Activated naive CD4-positive, alpha-beta T cell treated with anti-CD3 and anti-CD28 coated beads for 36 hours (primary cell): Measurements from ENCODE around the gene NOMO2. TPM values are rescaled to one million over a fixed set of nuclear protein-coding genes. Genes with fewer than 3 reads are reported as not detected.
"Not testable (repeated sequence)": the region's sequence is repeated elsewhere in the genome, so short reads cannot be mapped to it uniquely, and the experiment has no call there.

Source experiments
- CTCF ChIA-PET: fragments of 350-600 bp; sonication (Branson Sonifier 250); formaldehyde crosslinking; loops from one replicate; lab custom pipeline; 2021; ENCODE audit warnings: antibody characterized with exemption; lab: Charles Lee
- DNase-seq: peaks from one replicate; pipeline ENCODE4 v3.0.0-alpha.2; 2020
- H3K27ac Mint-ChIP-seq: one replicate; pipeline ENCODE4 v1.8.0; 2021; ENCODE audit warnings: mild to moderate bottlenecking, mixed read lengths
- H3K27me3 Mint-ChIP-seq: one replicate; pipeline ENCODE4 v1.8.0; 2021; ENCODE audit warnings: low read depth, mixed read lengths
- H3K36me3 Mint-ChIP-seq: one replicate; pipeline ENCODE4 v1.8.0; 2021; ENCODE audit warnings: low read depth, mixed read lengths
- H3K4me1 Mint-ChIP-seq: one replicate; pipeline ENCODE4 v1.8.0; 2021; ENCODE audit warnings: low read depth, mixed read lengths
- H3K4me3 Mint-ChIP-seq: one replicate; pipeline ENCODE4 v1.8.0; 2021; ENCODE audit warnings: mild to moderate bottlenecking, moderate library complexity, mixed read lengths
- H3K9me3 Mint-ChIP-seq: one replicate; pipeline ENCODE4 v1.8.0; 2021; ENCODE audit warnings: mixed read lengths
- intact Hi-C: fragments of 100-400 bp; cut with micrococcal nuclease; formaldehyde crosslinking; loops from one replicate; pipeline ENCODE4 v1.15.1; 2023
- total RNA-seq, 2 experiments: library from RNA; stranded (reverse); gene quantifications; one replicate each; pipeline ENCODE4 v1.2.3, GENCODE V29; 2021

The NOMO2 gene
- total RNA-seq, 2 experiments from 2014 or later, result 54.6 to 72.9 TPM

DNA sequence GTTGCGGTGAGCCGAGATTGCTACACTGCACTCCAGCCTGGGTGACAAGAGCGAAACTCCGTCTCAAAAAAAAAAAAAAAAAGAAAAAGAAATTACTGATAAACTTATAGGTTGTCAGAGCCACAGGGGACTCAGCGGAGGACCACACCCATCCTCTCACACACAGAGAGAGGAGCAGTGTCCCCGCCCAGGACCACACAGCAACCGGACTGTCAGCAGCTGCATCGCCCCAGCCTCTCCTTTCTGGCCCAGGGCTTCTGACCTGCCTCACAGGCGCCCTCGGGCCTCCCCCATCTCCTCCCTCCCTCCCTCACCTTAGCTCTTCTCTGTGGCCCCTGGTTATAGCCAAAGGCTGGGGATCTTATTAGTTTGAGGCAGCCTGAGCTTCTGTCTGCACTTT lies 27.9 kb upstream of the NOMO2 start:
- H3K4me3 Mint-ChIP-seq, H3K27me3 Mint-ChIP-seq, H3K27ac Mint-ChIP-seq: not testable (repeated sequence)

DNA sequence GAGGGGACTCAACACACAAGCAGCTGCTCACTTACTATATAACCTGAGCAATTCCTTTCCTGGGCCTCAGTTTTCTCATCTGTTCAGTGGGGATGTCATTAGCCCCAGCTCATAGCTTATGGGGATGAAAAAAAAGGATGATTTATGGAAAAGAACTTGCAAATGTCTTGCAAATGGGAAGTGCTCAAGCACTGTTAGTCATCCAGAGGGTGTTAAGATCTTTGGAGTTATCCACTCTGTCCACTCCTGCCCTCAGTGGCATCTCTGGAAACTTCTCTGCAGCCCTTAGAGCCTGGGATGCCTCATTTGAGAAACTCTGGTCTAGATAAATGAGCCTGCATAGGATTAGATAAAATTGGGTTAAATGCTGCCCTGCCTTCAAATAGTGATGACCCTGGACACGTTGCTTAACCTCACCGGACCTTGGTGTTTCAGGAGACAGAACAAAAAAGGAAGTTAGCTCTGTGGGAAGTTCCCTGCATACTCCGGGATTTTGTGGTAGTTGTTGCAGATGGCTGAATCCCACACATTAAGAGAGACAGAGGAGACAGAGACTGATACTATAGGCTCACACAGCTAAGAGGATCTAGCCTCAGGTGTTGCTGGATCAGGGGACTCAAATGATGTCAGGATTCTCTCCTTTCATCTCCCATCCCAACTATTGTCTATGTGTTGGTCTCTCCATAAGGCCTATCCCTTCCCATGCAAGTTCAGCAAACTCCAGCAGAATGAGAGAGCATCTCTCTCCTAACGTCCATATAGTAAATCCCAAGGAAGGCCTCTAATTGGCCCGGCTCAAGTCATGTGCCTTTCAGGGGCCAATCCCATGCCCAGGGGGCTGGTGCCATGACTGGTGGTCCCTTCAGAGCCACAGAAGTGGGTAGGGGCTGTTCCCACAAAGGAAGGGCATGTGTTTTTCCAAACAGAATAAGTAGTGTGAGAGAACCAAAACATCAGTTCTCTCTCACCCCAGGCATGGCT lies 25.0 kb upstream of the NOMO2 start:
- H3K27ac Mint-ChIP-seq, DNase-seq, H3K4me1 Mint-ChIP-seq, H3K4me3 Mint-ChIP-seq, H3K36me3 Mint-ChIP-seq, H3K9me3 Mint-ChIP-seq, H3K27me3 Mint-ChIP-seq, CTCF ChIA-PET, intact Hi-C loops: not testable (repeated sequence)

More for the DNA sequence above, 27.9 kb upstream of the NOMO2 start:
- CTCF ChIA-PET, intact Hi-C loops, DNase-seq, H3K9me3 Mint-ChIP-seq, H3K4me1 Mint-ChIP-seq, H3K36me3 Mint-ChIP-seq: not testable (repeated sequence)

DNA sequence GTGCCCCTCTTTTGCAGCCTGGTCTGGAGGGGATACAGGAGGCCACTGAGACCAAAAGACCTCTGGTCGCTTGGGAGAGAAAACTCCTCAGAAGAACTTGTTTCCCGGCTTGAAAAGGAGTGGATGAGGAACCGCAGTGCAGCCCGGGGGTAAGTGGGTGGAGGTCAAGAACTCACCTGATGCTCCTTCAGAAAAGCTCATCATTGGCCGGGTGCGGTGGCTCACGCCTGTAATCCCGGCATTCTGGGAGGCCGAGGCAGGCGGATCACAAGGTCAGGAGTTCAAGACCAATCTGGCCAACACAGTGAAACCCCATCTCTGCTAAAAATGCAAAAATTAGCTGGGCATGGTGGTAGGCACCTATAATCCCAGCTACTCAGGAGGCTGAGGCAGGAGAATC lies 23.9 kb upstream of the NOMO2 start:
- DNase-seq, H3K4me1 Mint-ChIP-seq, H3K27me3 Mint-ChIP-seq, H3K36me3 Mint-ChIP-seq, CTCF ChIA-PET, intact Hi-C loops, H3K27ac Mint-ChIP-seq, H3K4me3 Mint-ChIP-seq, H3K9me3 Mint-ChIP-seq: not testable (repeated sequence)

DNA sequence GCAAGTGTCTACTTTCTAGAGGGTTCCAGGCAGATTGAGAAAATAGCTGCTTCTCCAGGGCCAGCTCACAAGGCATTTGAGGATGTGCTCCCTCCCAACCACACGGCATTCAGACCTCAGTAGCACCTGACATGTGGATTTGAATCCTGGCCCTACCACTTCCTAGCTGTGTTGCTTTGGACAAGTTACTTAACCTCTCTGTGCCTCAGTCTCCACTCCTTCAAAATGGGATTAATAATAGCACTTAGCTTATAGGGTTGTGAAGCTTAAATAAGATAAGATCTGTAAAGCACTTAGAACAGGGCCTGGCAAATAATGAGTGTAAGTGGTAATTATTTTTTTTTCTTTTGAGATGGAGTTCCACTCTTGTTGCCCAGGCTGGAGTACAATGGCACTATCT lies 21.0 kb upstream of the NOMO2 start:
- no peaks in the 10 kb centered on the region for H3K27me3 Mint-ChIP-seq
- intact Hi-C loops, result no loop called here
- H3K27ac Mint-ChIP-seq, result no peak overlapping the region
- CTCF ChIA-PET, result no interaction called here
- no peak for DNase-seq
- no peaks in the 10 kb centered on the region for H3K4me1 Mint-ChIP-seq
- H3K36me3 Mint-ChIP-seq, result no peaks in the 10 kb centered on the region
- H3K9me3 Mint-ChIP-seq, result no peaks in the 10 kb centered on the region
- H3K4me3 Mint-ChIP-seq, result no peak overlapping the region

DNA sequence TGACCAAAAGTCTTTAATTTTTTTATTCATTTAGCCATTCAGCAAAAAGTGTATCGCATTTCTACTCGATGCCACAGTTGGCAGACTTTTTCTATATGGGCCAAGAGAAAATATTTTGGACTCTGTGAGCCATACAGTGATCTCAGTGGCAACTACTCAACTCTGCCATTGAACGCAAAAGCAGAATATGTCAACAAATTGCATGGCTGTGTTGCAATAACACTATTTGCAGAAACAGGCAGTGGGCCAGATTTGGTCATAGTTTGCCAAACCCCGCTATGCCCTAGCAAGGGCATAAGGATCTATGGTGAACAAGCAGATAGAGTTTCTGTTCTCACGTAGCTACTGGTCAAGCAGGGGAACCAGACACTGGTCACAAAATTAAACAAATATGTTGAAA lies 18.5 kb upstream of the NOMO2 start:
- H3K9me3 Mint-ChIP-seq, CTCF ChIA-PET, H3K4me1 Mint-ChIP-seq, DNase-seq, H3K4me3 Mint-ChIP-seq, H3K36me3 Mint-ChIP-seq, intact Hi-C loops, H3K27ac Mint-ChIP-seq, H3K27me3 Mint-ChIP-seq: not testable (repeated sequence)

DNA sequence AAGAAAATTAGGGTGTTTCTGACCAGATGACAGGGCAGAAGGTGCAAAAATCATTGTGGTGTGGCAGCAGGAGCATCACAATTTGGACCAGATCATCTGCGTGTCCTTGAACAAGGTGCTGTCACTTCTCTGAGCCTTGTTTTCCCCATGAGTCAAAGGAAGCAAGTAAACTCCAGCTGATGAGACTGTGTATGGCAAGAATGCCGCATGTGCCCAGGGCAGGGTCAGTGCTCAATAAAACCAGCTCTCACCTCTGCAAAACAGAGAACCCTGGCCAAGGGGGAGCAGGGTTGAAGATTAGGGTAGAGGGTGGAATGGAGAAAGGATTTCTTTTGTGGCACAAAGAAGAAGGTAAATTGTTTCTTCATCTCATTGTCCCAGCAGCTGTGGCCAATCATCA lies 17.4 kb upstream of the NOMO2 start:
- H3K4me1 Mint-ChIP-seq, H3K9me3 Mint-ChIP-seq, intact Hi-C loops, DNase-seq, H3K27ac Mint-ChIP-seq, H3K4me3 Mint-ChIP-seq, H3K27me3 Mint-ChIP-seq, H3K36me3 Mint-ChIP-seq, CTCF ChIA-PET: not testable (repeated sequence)

DNA sequence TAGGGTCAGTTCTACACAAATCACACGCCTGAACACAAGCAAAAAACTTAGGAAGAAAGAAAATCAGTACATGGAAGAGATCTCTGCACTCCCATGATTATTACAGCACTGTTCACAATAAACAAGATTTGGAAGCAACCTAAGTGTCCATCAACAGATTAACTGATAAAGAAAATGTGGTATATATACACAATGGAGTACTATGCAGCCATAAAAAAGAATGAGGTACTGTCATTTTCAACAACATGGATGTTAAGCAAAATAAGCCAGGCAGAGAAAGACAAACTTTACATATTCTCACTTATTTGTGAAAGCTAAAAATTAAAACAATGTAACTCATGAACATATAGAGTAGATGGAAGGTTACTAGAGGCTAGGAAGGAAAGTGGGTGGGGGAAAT lies 16.0 kb upstream of the NOMO2 start:
- H3K27me3 Mint-ChIP-seq, H3K4me3 Mint-ChIP-seq, H3K36me3 Mint-ChIP-seq, H3K9me3 Mint-ChIP-seq, H3K4me1 Mint-ChIP-seq, DNase-seq, CTCF ChIA-PET, H3K27ac Mint-ChIP-seq, intact Hi-C loops: not testable (repeated sequence)

DNA sequence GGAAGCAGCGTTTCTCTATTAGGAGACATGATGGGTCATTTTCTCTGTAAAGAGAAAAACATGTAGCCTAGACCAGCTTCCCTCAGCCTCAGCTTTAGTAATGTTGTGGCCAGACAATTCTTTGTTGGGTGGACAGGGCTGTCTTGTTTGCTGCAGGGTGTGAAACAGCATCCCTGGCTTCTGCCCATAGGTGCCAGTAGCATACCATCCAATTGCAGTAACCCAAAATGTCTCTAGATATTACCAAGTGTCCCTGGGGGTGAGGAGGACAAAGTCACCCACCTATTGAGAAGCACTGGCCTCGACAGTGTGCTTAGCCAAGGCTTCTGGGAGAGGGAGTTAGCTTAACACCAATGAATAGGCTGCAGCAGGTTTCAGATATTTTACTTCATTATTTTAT lies 14.0 kb upstream of the NOMO2 start:
- H3K9me3 Mint-ChIP-seq, CTCF ChIA-PET, DNase-seq, H3K4me1 Mint-ChIP-seq, H3K27ac Mint-ChIP-seq, H3K27me3 Mint-ChIP-seq, intact Hi-C loops, H3K4me3 Mint-ChIP-seq, H3K36me3 Mint-ChIP-seq: not testable (repeated sequence)

DNA sequence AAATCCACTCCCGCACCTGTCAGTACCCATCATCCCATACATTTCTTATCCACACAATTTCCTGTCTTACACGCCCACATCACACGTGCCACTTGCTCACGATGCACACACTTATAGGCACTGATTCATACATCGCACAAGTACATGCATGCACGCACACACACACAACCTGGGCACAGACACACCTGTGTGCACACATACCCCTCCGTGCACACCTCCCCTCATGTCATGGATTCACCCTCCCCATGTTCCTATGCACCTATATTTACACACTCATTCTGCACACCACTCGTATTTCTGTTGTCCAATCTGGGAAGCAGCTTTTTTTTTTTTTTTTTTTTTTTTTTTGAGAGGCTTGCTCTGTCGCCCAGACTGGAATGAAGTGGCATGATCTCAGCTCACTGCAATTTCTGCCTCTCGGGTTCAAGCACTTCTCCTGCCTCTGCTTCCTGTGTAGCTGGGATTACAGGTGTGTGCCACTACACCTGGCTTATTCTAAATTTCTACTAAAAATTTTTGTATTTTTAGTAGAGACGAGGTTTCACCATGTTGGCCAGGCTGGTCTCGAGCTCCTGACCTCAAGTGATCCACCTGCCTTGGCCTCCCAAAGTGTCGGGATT lies 13.5 kb upstream of the NOMO2 start:
- H3K4me1 Mint-ChIP-seq, H3K36me3 Mint-ChIP-seq, CTCF ChIA-PET, H3K27ac Mint-ChIP-seq, intact Hi-C loops, H3K27me3 Mint-ChIP-seq, DNase-seq, H3K4me3 Mint-ChIP-seq, H3K9me3 Mint-ChIP-seq: not testable (repeated sequence)

DNA sequence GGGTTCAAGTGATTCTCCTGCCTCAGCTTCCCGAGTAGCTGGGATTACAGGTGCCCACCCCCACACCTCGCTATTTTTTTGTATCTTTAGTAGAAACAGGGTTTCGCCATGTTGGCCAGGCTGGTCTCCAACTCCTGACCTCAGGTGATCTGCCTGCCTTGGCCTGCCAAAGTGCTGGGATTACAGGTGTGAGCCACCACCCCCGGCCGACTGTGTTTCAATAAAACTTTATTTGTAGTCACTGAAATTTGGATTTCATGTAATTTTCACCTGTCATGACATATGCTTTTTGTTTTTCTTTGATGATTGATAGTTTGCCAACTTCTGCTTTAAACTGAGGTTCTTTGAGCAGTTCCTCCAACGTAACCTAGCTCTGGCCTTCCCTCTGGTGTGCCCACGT lies 12.0 kb upstream of the NOMO2 start:
- H3K4me1 Mint-ChIP-seq, H3K27me3 Mint-ChIP-seq, CTCF ChIA-PET, H3K27ac Mint-ChIP-seq, H3K4me3 Mint-ChIP-seq, DNase-seq, intact Hi-C loops, H3K36me3 Mint-ChIP-seq, H3K9me3 Mint-ChIP-seq: not testable (repeated sequence)

DNA sequence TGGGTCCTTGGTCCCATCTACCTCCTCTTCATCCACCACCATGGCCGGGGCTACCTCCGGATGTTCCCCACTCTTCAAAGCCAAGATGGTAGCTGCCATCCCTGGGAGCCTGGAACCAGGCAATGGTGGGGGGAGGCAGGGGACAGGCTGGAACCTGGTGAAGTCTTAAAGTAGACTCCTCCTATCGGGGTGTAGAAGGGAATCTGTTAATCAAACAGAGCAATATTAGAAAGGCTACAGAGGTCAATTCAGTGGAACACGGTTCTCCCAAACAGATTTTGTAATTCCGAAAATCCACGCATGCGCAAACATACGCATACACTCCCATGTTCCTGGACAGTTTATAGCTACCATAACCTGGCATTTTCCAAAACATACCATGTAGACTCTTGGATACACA lies 11.1 kb upstream of the NOMO2 start:
- H3K27ac Mint-ChIP-seq, intact Hi-C loops, H3K4me3 Mint-ChIP-seq, H3K4me1 Mint-ChIP-seq, H3K9me3 Mint-ChIP-seq, H3K36me3 Mint-ChIP-seq, CTCF ChIA-PET, DNase-seq, H3K27me3 Mint-ChIP-seq: not testable (repeated sequence)

DNA sequence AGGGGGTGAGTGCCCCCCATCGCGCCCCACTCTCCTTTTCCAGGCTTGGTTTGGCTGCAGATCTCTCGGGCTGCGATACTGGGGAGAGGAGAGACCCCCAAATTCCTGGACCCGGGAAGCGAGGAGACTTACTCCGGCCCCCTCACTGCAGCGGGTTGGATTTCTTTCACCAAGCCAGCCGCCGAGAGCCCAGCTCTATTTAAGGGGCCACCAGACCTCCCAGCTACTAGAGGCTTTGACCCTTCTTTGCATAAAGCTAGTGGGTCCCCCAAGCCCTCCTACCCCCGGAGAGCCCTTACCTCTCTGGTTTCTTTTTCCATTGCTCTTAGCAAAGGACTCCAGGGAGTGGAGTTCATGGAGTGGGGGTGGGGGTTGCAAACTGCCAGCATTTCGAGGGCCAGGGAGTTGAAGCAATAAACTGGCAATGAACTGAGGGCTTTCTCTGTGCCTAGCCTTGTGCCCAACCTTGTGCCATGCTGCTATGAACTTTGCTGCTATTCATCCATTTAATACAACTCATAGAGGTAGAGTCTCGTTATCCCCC lies 9.5 kb upstream of the NOMO2 start:
- H3K9me3 Mint-ChIP-seq, intact Hi-C loops, H3K4me3 Mint-ChIP-seq, CTCF ChIA-PET, H3K36me3 Mint-ChIP-seq, H3K27me3 Mint-ChIP-seq, DNase-seq, H3K4me1 Mint-ChIP-seq, H3K27ac Mint-ChIP-seq: not testable (repeated sequence)
